Breast epithelium (tissue), 3 donors: Measurements from ENCODE around the gene ZNF428.

ENCODE experiments used
- CTCF ChIP-seq, 3 donors: fragments of 450-650 bp; IDR thresholded peaks; one replicate each; pipeline ENCODE4 v1.5.1; 2016 to 2017; ENCODE audit warnings: antibody characterized with exemption in 3 of 3, mild to moderate bottlenecking in 3 of 3, moderate library complexity in 3 of 3
- POLR2A ChIP-seq: fragments of 450-650 bp; IDR thresholded peaks from one replicate; pipeline ENCODE4 v1.6.1; 2016; ENCODE audit warnings: antibody characterized with exemption, mild to moderate bottlenecking, moderate library complexity
- POLR2AphosphoS5 ChIP-seq, 3 donors: sonication (generic); formaldehyde crosslinking; IDR thresholded peaks; one replicate each; pipeline ENCODE4 v1.6.1; 2017; ENCODE audit warnings: antibody characterized with exemption in 3 of 3

- TF ChIP-seq CTCF (IDR thresholded peaks at IDR 0.05) (no peak), POLR2A (peak; percentile 40), POLR2AphosphoS5 (IDR thresholded peaks at IDR 0.05) (peak; percentile 60 to 79 (median 76))
These were observed 44.1 kb downstream of the ZNF428 start, which contains the start of the genes PINLYP and XRCC1 for GRCh38 chr19:43575156-43575950.
